SIG-M5 (cell line): ENCODE data around the gene DNM1.

Experiments
- DNase-seq: peaks from one replicate; lab custom pipeline; 2025; lab: John Stamatoyannopoulos, UW

The DNM1 gene

GRCh38 chr9:128251732-128252100 lies 48.5 kb downstream of the DNM1 start:
- DNase-seq = no peak

- DNase-seq = no peak
Measured at GRCh38 chr9:128252317-128253139, 49.3 kb downstream of the DNM1 start.

GRCh38 chr9:128253140-128253990 lies 50.2 kb downstream of the DNM1 start:
- DNase-seq = no peak

GRCh38 chr9:128253991-128254346 lies 50.8 kb downstream of the DNM1 start:
- no peak for DNase-seq

GRCh38 chr9:128254362-128254761 lies 51.2 kb downstream of the DNM1 start:
- no peak for DNase-seq

- no peak for DNase-seq
Measured at GRCh38 chr9:128254855-128255759, 51.9 kb downstream of the DNM1 start.

- no peak for DNase-seq
Measured at GRCh38 chr9:128257086-128257825, 54.1 kb downstream of the DNM1 start.

- DNase-seq = no peak
Measured at GRCh38 chr9:128257907-128258306, 54.7 kb downstream of the DNM1 start.

GRCh38 chr9:128258326-128258725 lies 55.1 kb downstream of the DNM1 start:
- no peak for DNase-seq

GRCh38 chr9:128259156-128259555 lies 56.0 kb downstream of the DNM1 start:
- DNase-seq = no peak

- DNase-seq = no peak
Measured at GRCh38 chr9:128260340-128260739, 57.2 kb downstream of the DNM1 start.

GRCh38 chr9:128262687-128263086 lies 59.5 kb downstream of the DNM1 start:
- no peak for DNase-seq

- DNase-seq = no peak
Measured at GRCh38 chr9:128265348-128265847, 62.2 kb downstream of the DNM1 start.

- no peak for DNase-seq
Measured at GRCh38 chr9:128266868-128267590, 63.9 kb downstream of the DNM1 start.

- DNase-seq = no peak
Measured at GRCh38 chr9:128271112-128271511, 67.9 kb downstream of the DNM1 start.

- DNase-seq = no peak
Measured at GRCh38 chr9:128271512-128271911, 68.3 kb downstream of the DNM1 start.

- no peak for DNase-seq
Measured at GRCh38 chr9:128274245-128274644, 71.1 kb downstream of the DNM1 start.

GRCh38 chr9:128275198-128276007 lies 72.2 kb downstream of the DNM1 start, which contains the start of gene GOLGA2:
Gene GOLGA2, minus strand, starts transcription at chr9:128276007. Its CDS starts 31 bp downstream, at chr9:128275976.
- DNase-seq = no peak

GRCh38 chr9:128276008-128276573 lies 72.9 kb downstream of the DNM1 start, which contains the start of gene SWI5:
Gene SWI5, plus strand, starts transcription at chr9:128276276.
- DNase-seq = peak; percentile 87
